ENCODE data around the gene ODR4. TPM values are rescaled to one million over a fixed set of nuclear protein-coding genes. Genes with fewer than 3 reads are reported as not detected.

Gene ODR4
- total RNA-seq, 2 experiments from 2014 or later, result 13.3 to 15.6 TPM

Other genes with a start within 250 kb of the ODR4 start
- gene PRG4, start 79.6 kb upstream of the ODR4 start, total RNA-seq, result not detected
- 100 to 1,000 TPM; 130 to 144 TPM for gene TPR, start 585 bp upstream of the ODR4 start, total RNA-seq
- gene PDC, start 85.3 kb downstream of the ODR4 start, total RNA-seq, result not detected